ENCODE results near the gene HOXB7. TPM values are rescaled to one million over a fixed set of nuclear protein-coding genes. Genes with fewer than 3 reads are reported as not detected.
A peak's percentile ranks its signal among the peaks of the same experiment; 100 is the strongest.

The HOXB7 gene
- total and polyA plus RNA-seq, 2 experiments from 2014 or later, result 11.1 to 18.9 TPM

GRCh38 chr17:48644159-48644558 is 33.3 kb upstream of the HOXB7 start:
- Histone ChIP-seq H3K27ac (no peak overlapping the region), H2AFZ (no peak overlapping the region), H3K4me1 (ENCODE audit: insufficient read depth) (no peaks in the 10 kb centered on the region), H3K9ac (no peak overlapping the region), H3F3A (ENCODE audit: insufficient read depth) (no peaks in the 10 kb centered on the region), H3K79me2 (ENCODE audit: insufficient read depth) (no peaks in the 10 kb centered on the region), H3K9me2 (ENCODE audit: insufficient read depth) (no peaks in the 10 kb centered on the region), H3K36me3 (ENCODE audit: low read depth) (no peaks in the 10 kb centered on the region), H3K9me3 (ENCODE audit: low read depth) (no peaks in the 10 kb centered on the region), H3K4me3 (no peak overlapping the region), H4K20me1 (ENCODE audit: insufficient read depth) (no peaks in the 10 kb centered on the region), H3K4me2 (ENCODE audit: unreplicated experiment) (no peak overlapping the region), H3K27me3 (replicated peaks; ENCODE audit: insufficient read depth) (peaks cover 95% of the 10 kb centered on the region)
- WGBS, 2 experiments (ENCODE audit: low coverage in 1 of 2, low lambda C conversion rate in 2 of 2, missing lambda C conversion rate in 2 of 2), result 50 to 76% methylated on average over 1 of the region's 1 CpG
- DNase-seq, result no peak
- TF ChIP-seq EZH2 (IDR thresholded peaks at IDR 0.05; ENCODE audit: insufficient read depth, poor library complexity, severe bottlenecking), result no peak
- no peak for TF ChIP-seq EZH2phosphoT487 (IDR thresholded peaks at IDR 0.05; ENCODE audit: insufficient read depth, low read depth)
- in situ Hi-C loops (cut with MboI), result no loop called here

- Histone ChIP-seq H3K9me2 (ENCODE audit: insufficient read depth) (no peaks in the 10 kb centered on the region), H3K79me2 (ENCODE audit: insufficient read depth) (no peaks in the 10 kb centered on the region), H3K4me1 (ENCODE audit: insufficient read depth) (no peaks in the 10 kb centered on the region), H3K4me3 (no peak overlapping the region), H3K4me2 (ENCODE audit: unreplicated experiment) (no peak overlapping the region), H3K27me3 (replicated peaks; ENCODE audit: insufficient read depth) (peaks cover 95% of the 10 kb centered on the region), H3K27ac (no peak overlapping the region), H3K9ac (no peak overlapping the region), H3K9me3 (ENCODE audit: low read depth) (no peaks in the 10 kb centered on the region), H3K36me3 (ENCODE audit: low read depth) (no peaks in the 10 kb centered on the region), H3F3A (ENCODE audit: insufficient read depth) (no peaks in the 10 kb centered on the region), H2AFZ (no peak overlapping the region), H4K20me1 (ENCODE audit: insufficient read depth) (no peaks in the 10 kb centered on the region)
- DNase-seq, result no peak
- TF ChIP-seq EZH2 (IDR thresholded peaks at IDR 0.05; ENCODE audit: insufficient read depth, poor library complexity, severe bottlenecking), result no peak
- no peak for TF ChIP-seq EZH2phosphoT487 (IDR thresholded peaks at IDR 0.05; ENCODE audit: insufficient read depth, low read depth)
- in situ Hi-C loops (cut with MboI), result no loop called here
Observed at GRCh38 chr17:48643697-48644012, 32.8 kb upstream of the HOXB7 start.

GRCh38 chr17:48642843-48643696 is 32.3 kb upstream of the HOXB7 start:
- peaks cover 94% of the 10 kb centered on the region for H3K27me3 ChIP-seq (replicated peaks; ENCODE audit: insufficient read depth)
- in situ Hi-C loops (cut with MboI), result no loop called here
- no peak overlapping the region for H3K27ac ChIP-seq

GRCh38 chr17:48642059-48642842 is 31.4 kb upstream of the HOXB7 start:
- no peaks in the 10 kb centered on the region for H3K9me3 ChIP-seq (ENCODE audit: low read depth)
- no peak overlapping the region for H2AFZ ChIP-seq
- no peaks in the 10 kb centered on the region for H3K36me3 ChIP-seq (ENCODE audit: low read depth)
- H3K4me2 ChIP-seq (ENCODE audit: unreplicated experiment), result no peak overlapping the region
- in situ Hi-C loops (cut with MboI), result no loop called here
- H3K9me2 ChIP-seq (ENCODE audit: insufficient read depth), result no peaks in the 10 kb centered on the region
- DNase-seq, result no peak
- no peak overlapping the region for H3K4me3 ChIP-seq
- H3K79me2 ChIP-seq (ENCODE audit: insufficient read depth), result no peaks in the 10 kb centered on the region
- TF ChIP-seq EZH2 (IDR thresholded peaks at IDR 0.05; ENCODE audit: insufficient read depth, poor library complexity, severe bottlenecking) (no peak), EZH2phosphoT487 (IDR thresholded peaks at IDR 0.05; ENCODE audit: insufficient read depth, low read depth) (peak; percentile 66; the same call in 1 of the 2 replicates)
- peaks cover 86% of the 10 kb centered on the region for H3K27me3 ChIP-seq (replicated peaks; ENCODE audit: insufficient read depth)
- H4K20me1 ChIP-seq (ENCODE audit: insufficient read depth), result no peaks in the 10 kb centered on the region
- H3K27ac ChIP-seq, result no peak overlapping the region
- H3K9ac ChIP-seq, result no peak overlapping the region
- 0 out of 2 replicates have a peak, but pooled peaks cover 4% of the 10 kb centered on the region for H3K4me1 ChIP-seq (ENCODE audit: insufficient read depth)
- WGBS, 2 experiments (ENCODE audit: low coverage in 1 of 2, low lambda C conversion rate in 2 of 2, missing lambda C conversion rate in 2 of 2), result 7 to 8% methylated on average over 44 to 58 of the region's 58 CpGs
- peaks cover 5% of the 10 kb centered on the region for H3F3A ChIP-seq (ENCODE audit: insufficient read depth)

More at GRCh38 chr17:48642843-48643696, 32.3 kb upstream of the HOXB7 start:
- no peaks in the 10 kb centered on the region for H3K79me2 ChIP-seq (ENCODE audit: insufficient read depth)
- no peak overlapping the region for H3K4me2 ChIP-seq (ENCODE audit: unreplicated experiment)
- H3K9me2 ChIP-seq (ENCODE audit: insufficient read depth), result no peaks in the 10 kb centered on the region
- no peaks in the 10 kb centered on the region for H3K36me3 ChIP-seq (ENCODE audit: low read depth)
- no peak overlapping the region for H3K9ac ChIP-seq
- H4K20me1 ChIP-seq (ENCODE audit: insufficient read depth), result no peaks in the 10 kb centered on the region
- peak; percentile 78 for TF ChIP-seq EZH2 (IDR thresholded peaks at IDR 0.05; ENCODE audit: insufficient read depth, poor library complexity, severe bottlenecking)
- TF ChIP-seq EZH2phosphoT487 (IDR thresholded peaks at IDR 0.05; ENCODE audit: insufficient read depth, low read depth), result no peak
- no peaks in the 10 kb centered on the region for H3K4me1 ChIP-seq (ENCODE audit: insufficient read depth)
- H3F3A ChIP-seq (ENCODE audit: insufficient read depth), result no peaks in the 10 kb centered on the region; the same call in 1 of the 2 replicates
- no peak overlapping the region for H2AFZ ChIP-seq
- DNase-seq, result no peak
- no peaks in the 10 kb centered on the region for H3K9me3 ChIP-seq (ENCODE audit: low read depth)
- no peak overlapping the region for H3K4me3 ChIP-seq
- 22 to 25% methylated on average over 23 of the region's 23 CpGs for WGBS, 2 experiments (ENCODE audit: low coverage in 1 of 2, low lambda C conversion rate in 2 of 2, missing lambda C conversion rate in 2 of 2)

All from GM23248 (cell line).